CD14-positive monocyte (primary cell): Measurements from ENCODE around the gene YPEL4. TPM values are rescaled to one million over a fixed set of nuclear protein-coding genes. Genes with fewer than 3 reads are reported as not detected.

Source experiments
- DNase-seq, 3 donors: peaks; one replicate each; pipeline ENCODE4 v3.0.0-alpha.2; 2011 to 2022
- H2AFZ ChIP-seq: 2 replicates; pipeline ENCODE4 v1.6.0; 2012; ENCODE audit warnings: mild to moderate bottlenecking, low read depth, low read length, inconsistent platforms; ENCODE audit not compliant: insufficient read depth, poor library complexity, severe bottlenecking
- H3K27ac ChIP-seq, 2 donors: 1 replicate in 1 of 2; 2 replicates in 1 of 2; pipeline ENCODE4 v1.5.1; 2012 to 2013; ENCODE audit warnings: low read length in 2 of 2, control low read depth in 1 of 2, inconsistent platforms in 1 of 2, low read depth in 1 of 2, mild to moderate bottlenecking in 1 of 2
- H3K27me3 ChIP-seq, 2 donors: one replicate each; pipeline versions ENCODE4 v1.6.0 to v1.6.1; 2011 to 2013; ENCODE audit warnings: low read length in 2 of 2; ENCODE audit not compliant: control insufficient read depth in 2 of 2, insufficient read depth in 2 of 2
- H3K36me3 ChIP-seq, 2 donors: replicated peaks in 1 of 2; 1 replicate in 1 of 2; 2 replicates in 1 of 2; pipeline versions ENCODE4 v1.5.1 to v1.6.1; 2012 to 2013; ENCODE audit warnings: low read length in 2 of 2, control low read depth in 1 of 2, inconsistent platforms in 1 of 2, mild to moderate bottlenecking in 1 of 2; ENCODE audit not compliant: insufficient read depth in 2 of 2, control insufficient read depth in 1 of 2
- H3K4me1 ChIP-seq, 2 donors: 1 replicate in 1 of 2; 2 replicates in 1 of 2; pipeline versions ENCODE4 v1.5.1 to v1.6.1; 2012 to 2013; ENCODE audit warnings: low read length in 2 of 2, control low read depth in 1 of 2, inconsistent platforms in 1 of 2, mild to moderate bottlenecking in 1 of 2, moderate library complexity in 1 of 2; ENCODE audit not compliant: insufficient read depth in 2 of 2, control insufficient read depth in 1 of 2
- H3K4me2 ChIP-seq: replicated peaks from 2 replicates; pipeline ENCODE3; 2012; ENCODE audit warnings: low read length, moderate library complexity, mild to moderate bottlenecking; ENCODE audit not compliant: poor library complexity, severe bottlenecking; ENCODE audit errors: extremely low read depth
- H3K4me3 ChIP-seq, 3 experiments: fragments of 200-600 bp in 1 of 3; sonication (generic) in 1 of 3; replicated peaks in 1 of 3; 1 replicate in 2 of 3; 2 replicates in 1 of 3; pipeline ENCODE4 v1.5.1; 2011 to 2013; ENCODE audit warnings: low read length in 3 of 3, mild to moderate bottlenecking in 3 of 3, control low read depth in 2 of 3, low read depth in 2 of 3, inconsistent platforms in 1 of 3, moderate library complexity in 1 of 3
- H3K79me2 ChIP-seq: 2 replicates; pipeline ENCODE4 v1.6.0; 2012; ENCODE audit warnings: mild to moderate bottlenecking, control low read depth, inconsistent platforms, low read length, moderate library complexity; ENCODE audit not compliant: insufficient read depth
- H3K9ac ChIP-seq: 2 replicates; pipeline ENCODE4 v1.6.0; 2017; ENCODE audit warnings: low read length, mild to moderate bottlenecking; ENCODE audit not compliant: insufficient read depth, poor library complexity, severe bottlenecking
- H3K9me3 ChIP-seq, 2 donors: replicated peaks in 1 of 2; 1 replicate in 1 of 2; 2 replicates in 1 of 2; pipeline versions ENCODE4 v1.5.1 to v1.6.1; 2012 to 2013; ENCODE audit warnings: low read length in 2 of 2, control low read depth in 1 of 2; ENCODE audit not compliant: control insufficient read depth in 1 of 2, insufficient read depth in 1 of 2
- H4K20me1 ChIP-seq: 2 replicates; pipeline ENCODE4 v1.6.0; 2012; ENCODE audit warnings: mild to moderate bottlenecking, low read length, control low read depth, moderate library complexity; ENCODE audit not compliant: insufficient read depth
- H3K27ac Mint-ChIP-seq, 7 donors: one replicate each; pipeline ENCODE4 v1.8.0; 2020; ENCODE audit warnings: mild to moderate bottlenecking in 7 of 7, mixed read lengths in 7 of 7, moderate library complexity in 6 of 7, inconsistent platforms in 2 of 7
- H3K27me3 Mint-ChIP-seq, 3 donors: one replicate each; pipeline ENCODE4 v1.8.0; 2021 to 2022; ENCODE audit warnings: low read depth in 3 of 3, mild to moderate bottlenecking in 3 of 3, mixed read lengths in 3 of 3, moderate library complexity in 3 of 3, inconsistent platforms in 1 of 3
- H3K36me3 Mint-ChIP-seq, 2 donors: one replicate each; pipeline ENCODE4 v1.8.0; 2020; ENCODE audit warnings: mixed read lengths in 2 of 2, inconsistent platforms in 1 of 2, mild to moderate bottlenecking in 1 of 2
- H3K4me1 Mint-ChIP-seq: one replicate; pipeline ENCODE4 v1.8.0; 2020; ENCODE audit warnings: mild to moderate bottlenecking, mixed read lengths
- H3K4me3 Mint-ChIP-seq, 2 donors: one replicate each; pipeline ENCODE4 v1.8.0; 2020; ENCODE audit warnings: mild to moderate bottlenecking in 2 of 2, mixed read lengths in 2 of 2, moderate library complexity in 1 of 2
- H3K9me3 Mint-ChIP-seq, 7 donors: one replicate each; pipeline ENCODE4 v1.8.0; 2020 to 2022; ENCODE audit warnings: mixed read lengths in 7 of 7, mild to moderate bottlenecking in 6 of 7, moderate library complexity in 6 of 7, inconsistent platforms in 2 of 7
- WGBS: methylation state at CpG from one replicate; pipeline ENCODE4 v1.1.5; 2013; ENCODE audit warnings: missing lambda C conversion rate; ENCODE audit not compliant: insufficient coverage; 5-methylcytosine and 5-hydroxymethylcytosine counted together
- intact Hi-C, 2 donors: fragments of 100-400 bp; cut with micrococcal nuclease; formaldehyde crosslinking; loops; one replicate each; pipeline versions ENCODE4 v1.15.0 to v1.15.1; 2023
- polyA plus RNA-seq, 3 donors: library from polyadenylated mRNA; depleted of rRNA in 1 of 3; unstranded in 2 of 3; stranded (reverse) in 1 of 3; fragments of 300-500 nt in 2 of 3; fragments of >200 nt in 1 of 3; fragmentation: Illumina TruSeq in 2 of 3; gene quantifications; 1 replicate in 2 of 3; 2 replicates in 1 of 3; pipeline ENCODE4 v1.2.3, GENCODE V29; 2012 to 2021
- TF ChIP-seq, protein P1 (sequence below): fragments of 200-600 bp; IDR thresholded peaks from one replicate; pipeline ENCODE4 v1.8.0; 2022; ENCODE audit warnings: antibody characterized with exemption, mild to moderate bottlenecking

The YPEL4 gene
- polyA plus RNA-seq, 3 donors: 0.36 to 0.56 TPM; not detected in 1

DNA sequence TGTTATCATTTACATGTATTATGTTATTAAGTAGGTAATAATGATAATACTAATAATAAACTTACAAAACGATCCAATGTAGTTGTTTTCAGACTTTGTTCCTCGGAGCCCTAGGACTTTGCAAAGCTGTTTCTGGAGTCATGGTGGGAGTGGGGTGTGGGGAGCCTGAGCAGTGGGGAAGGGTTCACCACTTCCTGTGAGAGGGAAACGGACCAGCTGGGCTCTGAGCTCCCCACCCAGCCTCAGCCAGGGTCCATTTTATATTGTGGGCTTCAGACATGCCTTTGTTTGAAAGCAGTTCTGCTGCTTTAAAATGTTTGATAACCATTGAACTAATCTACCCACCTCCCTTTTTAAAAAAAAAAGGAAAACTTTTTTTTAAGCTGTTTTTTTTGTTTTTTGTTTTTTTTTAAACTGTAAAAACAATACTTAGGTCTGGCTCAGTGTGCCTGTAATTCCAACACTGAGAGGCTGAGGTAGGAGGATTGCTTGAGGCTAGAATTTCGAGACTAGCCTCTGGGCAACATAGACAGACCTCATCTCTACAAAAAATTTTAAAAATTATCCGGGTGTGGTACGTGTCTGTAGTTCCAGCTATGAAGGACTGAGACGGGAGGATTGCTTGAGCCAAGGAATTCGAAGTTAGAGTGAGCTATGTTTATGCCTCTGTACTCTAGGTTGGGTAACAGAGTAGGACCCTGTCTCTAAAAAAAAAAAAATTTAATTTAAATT is 45.2 kb downstream of the YPEL4 start:
- TF ChIP-seq, protein P1, sequence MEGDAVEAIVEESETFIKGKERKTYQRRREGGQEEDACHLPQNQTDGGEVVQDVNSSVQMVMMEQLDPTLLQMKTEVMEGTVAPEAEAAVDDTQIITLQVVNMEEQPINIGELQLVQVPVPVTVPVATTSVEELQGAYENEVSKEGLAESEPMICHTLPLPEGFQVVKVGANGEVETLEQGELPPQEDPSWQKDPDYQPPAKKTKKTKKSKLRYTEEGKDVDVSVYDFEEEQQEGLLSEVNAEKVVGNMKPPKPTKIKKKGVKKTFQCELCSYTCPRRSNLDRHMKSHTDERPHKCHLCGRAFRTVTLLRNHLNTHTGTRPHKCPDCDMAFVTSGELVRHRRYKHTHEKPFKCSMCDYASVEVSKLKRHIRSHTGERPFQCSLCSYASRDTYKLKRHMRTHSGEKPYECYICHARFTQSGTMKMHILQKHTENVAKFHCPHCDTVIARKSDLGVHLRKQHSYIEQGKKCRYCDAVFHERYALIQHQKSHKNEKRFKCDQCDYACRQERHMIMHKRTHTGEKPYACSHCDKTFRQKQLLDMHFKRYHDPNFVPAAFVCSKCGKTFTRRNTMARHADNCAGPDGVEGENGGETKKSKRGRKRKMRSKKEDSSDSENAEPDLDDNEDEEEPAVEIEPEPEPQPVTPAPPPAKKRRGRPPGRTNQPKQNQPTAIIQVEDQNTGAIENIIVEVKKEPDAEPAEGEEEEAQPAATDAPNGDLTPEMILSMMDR: no peak
- Histone ChIP-seq H4K20me1 (no peaks in the 10 kb centered on the region), H3K36me3 (no peaks in the 10 kb centered on the region), H3K79me2 (no peaks in the 10 kb centered on the region), H3K4me1 (no peaks in the 10 kb centered on the region), H2AFZ (no peak overlapping the region), H3K4me2 (no peak overlapping the region), H3K9ac (no peak overlapping the region), H3K4me3 (no peak overlapping the region), H3K27me3 (no peaks in the 10 kb centered on the region), H3K27ac (no peak overlapping the region), H3K9me3 (no peaks in the 10 kb centered on the region)
- H3K4me3 Mint-ChIP-seq: no peak overlapping the region
- H3K27ac Mint-ChIP-seq: peak overlapping the region in 1 of 7 donors; percentile 41
- H3K27me3 Mint-ChIP-seq: peaks cover 0 to 3% (median 0%) of the 10 kb centered on the region in 3 donors
- H3K4me1 Mint-ChIP-seq: peaks cover 9% of the 10 kb centered on the region
- WGBS: 0% methylated on average over 1 of the region's 8 CpGs
- H3K9me3 Mint-ChIP-seq: no peaks in the 10 kb centered on the region
- intact Hi-C loops: no loop called here
- no peak for DNase-seq
- no peaks in the 10 kb centered on the region for H3K36me3 Mint-ChIP-seq

DNA sequence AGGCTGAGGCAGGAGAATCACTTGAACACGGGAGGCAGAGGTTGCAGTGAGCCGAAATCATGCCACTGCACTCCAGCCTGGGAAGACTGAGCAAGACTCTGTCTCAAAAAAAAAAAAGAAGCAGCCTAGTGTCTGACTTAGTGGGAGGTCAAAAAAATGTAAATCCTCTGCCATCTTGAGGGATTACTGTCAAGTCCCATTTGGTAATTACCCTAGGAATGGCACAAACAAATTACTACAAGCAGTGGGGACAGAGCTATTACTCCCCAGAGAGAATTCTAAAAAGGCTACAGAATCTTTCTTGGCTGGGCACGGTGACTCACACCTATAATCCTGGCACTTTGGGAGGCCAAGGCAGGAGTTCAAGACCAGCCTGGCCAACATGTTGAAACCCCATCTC is 48.4 kb downstream of the YPEL4 start:
- Histone ChIP-seq H3K4me1 (peaks cover 9 to 18% of the 10 kb centered on the region in 2 donors), H3K36me3 (no peaks in the 10 kb centered on the region), H2AFZ (no peak overlapping the region), H3K9ac (no peak overlapping the region), H4K20me1 (no peaks in the 10 kb centered on the region), H3K79me2 (no peaks in the 10 kb centered on the region), H3K4me3 (no peak overlapping the region), H3K27me3 (no peaks in the 10 kb centered on the region), H3K4me2 (no peak overlapping the region), H3K27ac (no peak overlapping the region), H3K9me3 (no peaks in the 10 kb centered on the region)
- WGBS: 100% methylated on average over 1 of the region's 3 CpGs
- no peak overlapping the region for H3K4me3 Mint-ChIP-seq
- peaks cover 2 to 6% (median 3%) of the 10 kb centered on the region in 3 donors for H3K27me3 Mint-ChIP-seq
- DNase-seq: no peak
- no peaks in the 10 kb centered on the region for H3K36me3 Mint-ChIP-seq
- TF ChIP-seq, protein P1: no peak
- H3K9me3 Mint-ChIP-seq: no peaks in the 10 kb centered on the region
- no peak overlapping the region for H3K27ac Mint-ChIP-seq
- intact Hi-C loops: no loop called here
- peaks cover 26% of the 10 kb centered on the region for H3K4me1 Mint-ChIP-seq
